Tibial nerve (tissue), 4 donors: Measurements from ENCODE around the gene FAM180B. TPM values are rescaled to one million over a fixed set of nuclear protein-coding genes. Genes with fewer than 3 reads are reported as not detected.

Experiments used
- DNase-seq, 2 donors: peaks; one replicate each; pipeline ENCODE4 v3.0.0-alpha.2; 2019; ENCODE audit warnings: low spot score in 2 of 2
- H3K27ac ChIP-seq, 4 donors: fragments of 200-600 bp; sonication (generic) in 3 of 4; one replicate each; pipeline ENCODE4 v1.5.1; 2017 to 2019; ENCODE audit warnings: mild to moderate bottlenecking in 1 of 4
- H3K27me3 ChIP-seq, 2 donors: fragments of 200-600 bp; sonication (generic) in 1 of 2; one replicate each; pipeline versions ENCODE4 v1.5.1 to v1.6.0; 2017 to 2019
- H3K36me3 ChIP-seq, 3 donors: fragments of 200-600 bp; sonication (generic); one replicate each; pipeline ENCODE4 v1.5.1; 2018 to 2019
- H3K4me1 ChIP-seq, 4 donors: fragments of 200-600 bp; sonication (generic) in 3 of 4; one replicate each; pipeline ENCODE4 v1.5.1; 2017 to 2019
- H3K4me3 ChIP-seq, 4 donors: fragments of 200-600 bp; sonication (generic) in 3 of 4; one replicate each; pipeline ENCODE4 v1.5.1; 2017 to 2019; ENCODE audit warnings: mild to moderate bottlenecking in 1 of 4, moderate library complexity in 1 of 4
- H3K9me3 ChIP-seq, 4 donors: fragments of 200-600 bp; sonication (generic) in 3 of 4; one replicate each; pipeline ENCODE4 v1.5.1; 2017 to 2019
- CTCF ChIP-seq, 5 experiments: fragments of 200-600 bp in 3 of 5; fragments of 450-650 bp in 2 of 5; sonication (generic) in 3 of 5; IDR thresholded peaks; one replicate each; pipeline ENCODE4 v1.5.1; 2016 to 2019; ENCODE audit warnings: antibody characterized with exemption in 5 of 5, mild to moderate bottlenecking in 3 of 5, moderate library complexity in 2 of 5
- EP300 ChIP-seq, 2 donors: sonication (generic); formaldehyde crosslinking; IDR thresholded peaks; one replicate each; pipeline ENCODE4 v1.6.1; 2017; ENCODE audit warnings: antibody characterized with exemption in 2 of 2, mild to moderate bottlenecking in 1 of 2
- POLR2A ChIP-seq, 2 donors: fragments of 450-650 bp; IDR thresholded peaks; one replicate each; pipeline ENCODE4 v1.6.1; 2017; ENCODE audit warnings: antibody characterized with exemption in 2 of 2, mild to moderate bottlenecking in 2 of 2, moderate library complexity in 2 of 2
- WGBS, 2 donors: methylation state at CpG; one replicate each; pipeline ENCODE4 v1.1.5; 2018; 5-methylcytosine and 5-hydroxymethylcytosine counted together
- total RNA-seq, 4 donors: library from RNA; depleted of rRNA; stranded (reverse); fragments of >200 nt; gene quantifications; one replicate each; pipeline ENCODE4 v1.1.0, GENCODE V29; 2016

FAM180B gene
- 10 to 100 TPM in 1 of 4 donors, 1 to 10 TPM in 3; 3.3 to 22.7 (median 4.1) TPM for total RNA-seq

- TF ChIP-seq CTCF (IDR thresholded peaks at IDR 0.05) = no peak
- peak in 1 of 2 donors; percentile 9 for TF ChIP-seq EP300 (IDR thresholded peaks at IDR 0.05)
- no peaks in the 10 kb centered on the region for H3K9me3 ChIP-seq
- DNase-seq = peak in 1 of 2 donors; percentile 40
- H3K4me3 ChIP-seq = peak within 1 kb of the TSS in 1 of 4 donors; percentile 4
- H3K27me3 ChIP-seq = no peaks in the 10 kb centered on the region
- H3K27ac ChIP-seq = peak within 1 kb of the TSS in 2 of 4 donors; percentile 63 to 77
- H3K36me3 ChIP-seq = peaks cover 0 to 48% (median 9%) of the 10 kb centered on the region in 3 donors
- 60% methylated on average over 11 to 12 of the region's 12 CpGs for WGBS, 2 donors
- H3K4me1 ChIP-seq = peaks cover 0 to 45% (median 2%) of the 10 kb centered on the region in 4 donors
Observed at GRCh38 chr11:47586098-47586855, at the start of gene FAM180B. TSS of gene FAM180B (plus strand) at chr11:47586678. CDS start at chr11:47586769, 91 bp downstream.

- Histone ChIP-seq H3K27me3 (no peaks in the 10 kb centered on the region), H3K4me1 (peaks cover 0 to 86% (median 57%) of the 10 kb centered on the region in 4 donors), H3K27ac (no peak overlapping the region), H3K36me3 (no peaks in the 10 kb centered on the region), H3K4me3 (no peak overlapping the region), H3K9me3 (no peaks in the 10 kb centered on the region)
- 53 to 69% methylated on average over 3 of the region's 3 CpGs for WGBS, 2 donors
- DNase-seq = no peak
- TF ChIP-seq EP300 (IDR thresholded peaks at IDR 0.05) (no peak), POLR2A (IDR thresholded peaks at IDR 0.05) (no peak), CTCF (IDR thresholded peaks at IDR 0.05) (no peak)
Observed at GRCh38 chr11:47536915-47537314, 49.6 kb upstream of the FAM180B start.

DNA sequence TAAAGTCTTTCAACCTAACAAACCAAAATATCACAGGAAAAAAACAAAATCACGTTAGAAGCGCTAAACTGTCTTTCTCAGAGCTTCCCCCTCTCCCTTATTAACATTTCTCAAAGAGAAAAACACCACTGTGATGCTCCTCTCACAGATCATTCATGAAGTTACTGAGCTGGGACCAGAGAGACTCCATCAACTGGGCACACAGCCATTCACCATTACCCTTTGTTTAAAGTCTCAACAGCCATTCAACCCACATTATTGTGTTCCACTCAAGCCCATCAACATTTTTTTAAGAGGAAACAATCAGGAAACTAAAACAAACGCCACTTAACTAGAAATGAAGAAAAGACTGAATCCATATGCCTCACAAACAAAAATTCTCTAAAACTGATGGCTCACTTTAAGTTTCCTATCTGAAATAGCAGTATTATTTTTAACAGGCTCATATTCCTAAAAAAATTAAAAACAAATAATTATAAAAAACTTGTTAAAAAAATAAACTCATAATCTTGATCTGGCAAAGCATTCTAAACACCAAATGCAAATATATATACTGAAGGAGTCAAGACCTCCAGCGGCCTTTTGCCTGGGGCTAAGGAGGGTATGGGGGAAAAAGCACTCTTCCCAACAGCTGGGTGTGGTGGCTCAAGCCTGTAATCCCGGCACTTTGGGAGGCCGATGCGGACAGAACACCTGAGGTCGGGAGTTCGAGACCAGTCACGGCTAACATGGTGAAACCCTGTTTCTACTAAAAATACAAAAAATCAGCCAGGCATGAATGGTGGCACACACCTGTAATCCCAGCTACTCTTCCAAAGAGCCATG, 47.5 kb upstream of the FAM180B start:
- Histone ChIP-seq H3K9me3 (no peaks in the 10 kb centered on the region), H3K27ac (peak overlapping the region in 2 of 4 donors; percentile 17 to 65), H3K4me1 (peaks cover 0 to 85% (median 51%) of the 10 kb centered on the region in 4 donors)

GRCh38 chr11:47539681-47540039, 46.8 kb upstream of the FAM180B start:
- no peak for DNase-seq
- TF ChIP-seq EP300 (IDR thresholded peaks at IDR 0.05) = no peak
- no peak for TF ChIP-seq POLR2A (IDR thresholded peaks at IDR 0.05)
- TF ChIP-seq CTCF (IDR thresholded peaks at IDR 0.05) = no peak
- Histone ChIP-seq H3K4me1 (peaks cover 0 to 85% (median 51%) of the 10 kb centered on the region in 4 donors), H3K27me3 (no peaks in the 10 kb centered on the region), H3K4me3 (no peak overlapping the region), H3K9me3 (no peaks in the 10 kb centered on the region), H3K36me3 (no peaks in the 10 kb centered on the region), H3K27ac (peak overlapping the region in 2 of 4 donors; percentile 22 to 65)
- 57 to 68% methylated on average over 2 of the region's 2 CpGs for WGBS, 2 donors

More for the DNA sequence above, 47.5 kb upstream of the FAM180B start:
- Histone ChIP-seq H3K27me3 (no peaks in the 10 kb centered on the region), H3K36me3 (no peaks in the 10 kb centered on the region), H3K4me3 (no peak overlapping the region)
- no peak for DNase-seq
- 57 to 60% methylated on average over 10 of the region's 10 CpGs for WGBS, 2 donors
- no peak for TF ChIP-seq CTCF (IDR thresholded peaks at IDR 0.05)
- TF ChIP-seq EP300 (IDR thresholded peaks at IDR 0.05) = no peak
- TF ChIP-seq POLR2A (IDR thresholded peaks at IDR 0.05) = no peak
